Measurements from ENCODE around the gene SLC22A5.

The SLC22A5 gene

GRCh38 chr5:132429463-132430440, 60.2 kb downstream of the SLC22A5 start:
- peaks cover 5% of the 10 kb centered on the region for H3K36me3 ChIP-seq (ENCODE audit: control insufficient read depth, insufficient read depth, low read length)
- H3K27me3 ChIP-seq (replicated peaks; ENCODE audit: control insufficient read depth, insufficient read depth, low read length): no peaks in the 10 kb centered on the region
- H3K4me3 ChIP-seq (replicated peaks; ENCODE audit: low read depth, low read length): no peak overlapping the region
- no peak for TF ChIP-seq CTCF (IDR thresholded peaks at IDR 0.05; ENCODE audit: insufficient read depth, low read length, poor library complexity, severe bottlenecking)
- no peak for DNase-seq (ENCODE audit: extremely low read depth, insufficient read length)

DNA sequence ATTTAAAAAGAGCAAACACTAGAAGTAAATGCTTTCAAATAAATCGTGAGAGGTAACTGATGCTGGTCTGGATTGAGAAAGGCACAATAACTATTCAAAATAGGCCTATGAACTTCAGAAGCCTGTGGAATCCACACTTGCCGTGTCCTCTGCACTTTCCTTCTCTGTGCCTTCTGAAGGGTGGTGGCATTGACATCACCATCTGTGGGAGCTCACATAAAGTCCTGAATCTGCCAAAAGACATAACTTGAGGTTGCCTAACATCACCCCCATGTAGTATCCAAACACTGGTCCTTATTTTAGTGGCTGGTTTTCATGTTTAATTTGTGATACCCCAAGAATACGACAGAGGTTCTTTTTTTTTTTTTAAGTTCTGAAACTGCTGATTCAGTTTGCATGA, 61.2 kb downstream of the SLC22A5 start:
- Histone ChIP-seq H3K27me3 (replicated peaks; ENCODE audit: control insufficient read depth, insufficient read depth, low read length) (no peaks in the 10 kb centered on the region), H3K4me3 (replicated peaks; ENCODE audit: low read depth, low read length) (no peak overlapping the region), H3K36me3 (ENCODE audit: control insufficient read depth, insufficient read depth, low read length) (peaks cover 7% of the 10 kb centered on the region)
- TF ChIP-seq CTCF (IDR thresholded peaks at IDR 0.05; ENCODE audit: insufficient read depth, low read length, poor library complexity, severe bottlenecking): no peak
- DNase-seq (ENCODE audit: extremely low read depth, insufficient read length): no peak

- Histone ChIP-seq H3K36me3 (ENCODE audit: control insufficient read depth, insufficient read depth, low read length) (peaks cover 7% of the 10 kb centered on the region), H3K27me3 (replicated peaks; ENCODE audit: control insufficient read depth, insufficient read depth, low read length) (no peaks in the 10 kb centered on the region), H3K4me3 (replicated peaks; ENCODE audit: low read depth, low read length) (no peak overlapping the region)
- no peak for TF ChIP-seq CTCF (IDR thresholded peaks at IDR 0.05; ENCODE audit: insufficient read depth, low read length, poor library complexity, severe bottlenecking)
- no peak for DNase-seq (ENCODE audit: extremely low read depth, insufficient read length)
Measured at GRCh38 chr5:132431632-132432031, 62.1 kb downstream of the SLC22A5 start.

GRCh38 chr5:132433141-132433540, 63.6 kb downstream of the SLC22A5 start:
- H3K36me3 ChIP-seq (ENCODE audit: control insufficient read depth, insufficient read depth, low read length): peaks cover 7% of the 10 kb centered on the region
- no peak for TF ChIP-seq CTCF (IDR thresholded peaks at IDR 0.05; ENCODE audit: insufficient read depth, low read length, poor library complexity, severe bottlenecking)
- no peak for DNase-seq (ENCODE audit: extremely low read depth, insufficient read length)
- no peaks in the 10 kb centered on the region for H3K27me3 ChIP-seq (replicated peaks; ENCODE audit: control insufficient read depth, insufficient read depth, low read length)
- no peak overlapping the region for H3K4me3 ChIP-seq (replicated peaks; ENCODE audit: low read depth, low read length)

GRCh38 chr5:132434416-132435286, 65.1 kb downstream of the SLC22A5 start:
- H3K4me3 ChIP-seq (replicated peaks; ENCODE audit: low read depth, low read length): no peak overlapping the region
- H3K36me3 ChIP-seq (ENCODE audit: control insufficient read depth, insufficient read depth, low read length): peaks cover 7% of the 10 kb centered on the region
- TF ChIP-seq CTCF (IDR thresholded peaks at IDR 0.05; ENCODE audit: insufficient read depth, low read length, poor library complexity, severe bottlenecking): no peak
- DNase-seq (ENCODE audit: extremely low read depth, insufficient read length): no peak
- H3K27me3 ChIP-seq (replicated peaks; ENCODE audit: control insufficient read depth, insufficient read depth, low read length): no peaks in the 10 kb centered on the region
